HEK293 (cell line): ENCODE measurements around the gene AKT1.

Experiments
- CTCF ChIA-PET: fragments of 350-600 bp; formaldehyde crosslinking; extraction: SDS; loops from one replicate; lab custom pipeline; 2021; ENCODE audit warnings: antibody characterized with exemption; lab: Yijun Ruan, JAX
- POLR2A ChIA-PET: fragments of 300-600 bp; formaldehyde crosslinking; extraction: SDS; loops from one replicate; lab custom pipeline; 2020; ENCODE audit warnings: antibody characterized with exemption, inconsistent platforms; lab: Yijun Ruan, JAX
- H3K27ac ChIP-seq: fragments of 200-500 bp; sonication (Bioruptor generic); 2 replicates; pipeline ENCODE4 v1.5.1; 2014; ENCODE audit warnings: low read depth, low read length, control low read depth, inconsistent platforms; ENCODE audit errors: extremely low read depth
- H3K36me3 ChIP-seq, 2 experiments: fragments of 200-500 bp in 1 of 2; sonication (Bioruptor generic) in 1 of 2; 1 replicate in 1 of 2; 2 replicates in 1 of 2; pipeline ENCODE4 v1.5.1; 2014 to 2017; ENCODE audit warnings: inconsistent platforms in 2 of 2, low read length in 2 of 2; ENCODE audit not compliant: control insufficient read depth in 2 of 2, insufficient read depth in 1 of 2
- H3K4me1 ChIP-seq: fragments of 200-500 bp; sonication (Bioruptor generic); 2 replicates; pipeline ENCODE4 v1.5.1; 2014; ENCODE audit warnings: mild to moderate bottlenecking, low read length, inconsistent platforms; ENCODE audit not compliant: control insufficient read depth, insufficient read depth
- H3K4me3 ChIP-seq: 2 replicates; pipeline ENCODE4 v1.5.1; 2011; ENCODE audit warnings: low read depth, mild to moderate bottlenecking, control low read depth, low read length, moderate library complexity
- H3K9me3 ChIP-seq: fragments of 200-500 bp; sonication (Bioruptor generic); 2 replicates; pipeline ENCODE4 v1.5.1; 2014; ENCODE audit warnings: low read depth, low read length, inconsistent platforms; ENCODE audit not compliant: control insufficient read depth, insufficient read depth
- IKZF3 ChIP-seq: fragments of 450-650 bp; IDR thresholded peaks from 2 replicates; pipeline ENCODE4 v1.5.0; 2018; ENCODE audit warnings: missing biosample characterization, mild to moderate bottlenecking, missing genetic modification characterization, moderate library complexity
- KLF1 ChIP-seq: fragments of 450-650 bp; formaldehyde crosslinking; IDR thresholded peaks from 2 replicates; pipeline ENCODE4 v1.5.1; 2016; ENCODE audit warnings: missing biosample characterization, missing genetic modification characterization
- KLF8 ChIP-seq: fragments of 450-650 bp; formaldehyde crosslinking; IDR thresholded peaks from 2 replicates; pipeline ENCODE4 v1.5.1; 2016; ENCODE audit warnings: missing biosample characterization, missing genetic modification characterization
- KLF9 ChIP-seq: fragments of 450-650 bp; formaldehyde crosslinking; IDR thresholded peaks from 2 replicates; pipeline ENCODE4 v1.5.1; 2016; ENCODE audit warnings: missing biosample characterization, missing genetic modification characterization, low read depth
- MEIS1 ChIP-seq: sonication (generic); formaldehyde crosslinking; IDR thresholded peaks from 2 replicates; pipeline ENCODE4 v1.8.1; 2022; ENCODE audit warnings: missing genetic modification reagents, mild to moderate bottlenecking, borderline replicate concordance
- REPIN1 ChIP-seq: fragments of 450-650 bp; formaldehyde crosslinking; IDR thresholded peaks from 2 replicates; pipeline ENCODE4 v1.5.1; 2017; ENCODE audit warnings: missing biosample characterization, missing genetic modification characterization, low read depth
- ZFHX2 ChIP-seq: fragments of 450-650 bp; formaldehyde crosslinking; conservative IDR thresholded peaks from 2 replicates; pipeline ENCODE4 v1.5.1; 2016; ENCODE audit warnings: missing biosample characterization, missing genetic modification characterization
- ZIC2 ChIP-seq: fragments of 450-650 bp; formaldehyde crosslinking; IDR thresholded peaks from 2 replicates; pipeline ENCODE4 v1.5.1; 2016; ENCODE audit warnings: missing biosample characterization, missing genetic modification characterization
- ZNF133 ChIP-seq: fragments of 450-650 bp; formaldehyde crosslinking; IDR thresholded peaks from 2 replicates; pipeline ENCODE4 v1.5.1; 2016; ENCODE audit warnings: missing biosample characterization, missing genetic modification characterization
- ZNF157 ChIP-seq: fragments of 450-650 bp; formaldehyde crosslinking; IDR thresholded peaks from 2 replicates; pipeline ENCODE4 v1.5.1; 2016; ENCODE audit warnings: missing biosample characterization, missing genetic modification characterization
- ZNF202 ChIP-seq: fragments of 450-650 bp; formaldehyde crosslinking; IDR thresholded peaks from 2 replicates; pipeline ENCODE4 v1.5.1; 2016; ENCODE audit warnings: missing biosample characterization, missing genetic modification characterization, borderline replicate concordance
- ZNF248 ChIP-seq: fragments of 450-650 bp; formaldehyde crosslinking; IDR thresholded peaks from 2 replicates; pipeline ENCODE4 v1.5.1; 2017; ENCODE audit warnings: missing biosample characterization, missing genetic modification characterization
- ZNF398 ChIP-seq: fragments of 450-650 bp; formaldehyde crosslinking; IDR thresholded peaks from 2 replicates; pipeline ENCODE4 v1.5.1; 2017; ENCODE audit warnings: missing biosample characterization, missing genetic modification characterization
- ZNF510 ChIP-seq: fragments of 450-650 bp; formaldehyde crosslinking; IDR thresholded peaks from 2 replicates; pipeline ENCODE4 v1.5.1; 2018; ENCODE audit warnings: mild to moderate bottlenecking, missing genetic modification characterization, missing biosample characterization; ENCODE audit not compliant: insufficient replicate concordance
- ZNF518A ChIP-seq: fragments of 450-650 bp; formaldehyde crosslinking; conservative IDR thresholded peaks from 2 replicates; pipeline ENCODE4 v1.5.1; 2016; ENCODE audit warnings: low read depth, missing biosample characterization, missing genetic modification characterization
- ZNF600 ChIP-seq: fragments of 450-650 bp; formaldehyde crosslinking; IDR thresholded peaks from 2 replicates; pipeline ENCODE4 v1.5.1; 2016; ENCODE audit warnings: missing biosample characterization, missing genetic modification characterization
- ZNF639 ChIP-seq: fragments of 450-650 bp; formaldehyde crosslinking; IDR thresholded peaks from 2 replicates; pipeline ENCODE4 v1.5.1; 2016; ENCODE audit warnings: missing biosample characterization, missing genetic modification characterization
- ZNF768 ChIP-seq: fragments of 450-650 bp; formaldehyde crosslinking; IDR thresholded peaks from 2 replicates; pipeline ENCODE4 v1.5.1; 2018; ENCODE audit warnings: missing biosample characterization, mild to moderate bottlenecking, missing genetic modification characterization
- ZNF777 ChIP-seq: fragments of 450-650 bp; formaldehyde crosslinking; IDR thresholded peaks from 2 replicates; pipeline ENCODE4 v1.5.1; 2017; ENCODE audit warnings: missing biosample characterization, missing genetic modification characterization, borderline replicate concordance
- ZSCAN30 ChIP-seq: fragments of 450-650 bp; IDR thresholded peaks from 2 replicates; pipeline ENCODE4 v1.5.1; 2018; ENCODE audit warnings: missing biosample characterization, mild to moderate bottlenecking, missing genetic modification characterization, moderate library complexity
- ZXDB ChIP-seq: fragments of 450-650 bp; formaldehyde crosslinking; IDR thresholded peaks from 2 replicates; pipeline ENCODE4 v1.5.1; 2016; ENCODE audit warnings: missing biosample characterization, missing genetic modification characterization
- TF ChIP-seq, protein P1 (sequence below): fragments of 450-650 bp; formaldehyde crosslinking; IDR thresholded peaks from 2 replicates; pipeline ENCODE4 v1.5.1; 2017; ENCODE audit warnings: missing biosample characterization, mild to moderate bottlenecking, missing genetic modification characterization, moderate library complexity

Gene AKT1

DNA sequence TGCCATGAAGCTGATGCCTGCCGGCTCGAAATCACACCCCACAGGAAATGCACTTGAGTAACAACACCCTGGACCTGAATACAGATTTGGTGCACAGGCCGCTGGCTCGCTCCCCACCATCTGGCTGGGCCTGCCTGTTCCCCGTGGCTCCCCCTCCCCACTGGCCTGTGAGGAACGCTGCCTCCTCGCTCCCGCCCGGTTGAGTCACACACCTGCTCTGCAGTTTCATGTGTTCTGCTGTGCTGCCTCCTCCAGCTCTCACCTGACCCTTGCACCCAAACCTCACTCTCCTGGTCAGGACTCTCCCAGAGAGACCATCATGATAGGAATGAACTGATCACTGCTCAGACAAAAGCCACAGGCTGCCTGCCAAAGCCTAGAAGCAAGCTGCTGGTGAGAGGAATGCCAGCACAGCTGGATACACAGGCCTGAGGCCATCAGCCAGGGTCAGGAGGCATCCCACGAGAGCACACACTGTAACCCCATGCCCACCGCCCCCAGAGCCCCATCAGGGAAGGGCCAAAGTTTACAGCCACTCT lies 46.4 kb downstream of the AKT1 start:
- TF ChIP-seq ZNF510 (tag by site-specific recombination) (no peak), ZNF777 (tag by site-specific recombination) (no peak), ZNF248 (tag by site-specific recombination) (no peak), ZNF600 (0 out of 2 replicates have a peak, but pooled peaks have one; percentile 39), KLF1 (tag by site-specific recombination) (peak; percentile 15; the same call in 1 of the 2 replicates), ZSCAN30 (tag by site-specific recombination) (no peak), ZFHX2 (tag by site-specific recombination) (0 out of 2 replicates have a peak, but pooled peaks have one; percentile 17), ZXDB (no peak), KLF8 (no peak), ZIC2 (tag by site-specific recombination) (peak; percentile 43), REPIN1 (tag by site-specific recombination) (no peak), ZNF157 (tag by site-specific recombination) (no peak), ZNF639 (tag by site-specific recombination) (no peak), IKZF3 (tag by site-specific recombination) (no peak), ZNF133 (tag by site-specific recombination) (no peak), ZNF398 (tag by site-specific recombination) (no peak)
- Histone ChIP-seq H3K4me1 (no peaks in the 10 kb centered on the region; the same call in 1 of the 2 replicates), H3K9me3 (no peaks in the 10 kb centered on the region), H3K36me3 (peaks cover 0 to 4% of the 10 kb centered on the region in 2 experiments; a peak in 1 of 3 replicates), H3K27ac (no peak overlapping the region), H3K4me3 (no peak overlapping the region)
- ChIA-PET CTCF (interaction anchor here (1.2 kb wide), 1 partner anchor 18 kb away, joined by 3 read pairs; no protein-coding TSS in a partner anchor), POLR2A (no interaction called here)

GRCh38 chr14:104747876-104748275 lies 47.7 kb downstream of the AKT1 start:
- CTCF ChIA-PET = no interaction called here
- POLR2A ChIA-PET = no interaction called here

More at GRCh38 chr14:104747876-104748275, 47.7 kb downstream of the AKT1 start:
- Histone ChIP-seq H3K4me1 (no peaks in the 10 kb centered on the region), H3K27ac (no peak overlapping the region), H3K4me3 (no peak overlapping the region), H3K36me3 (no peaks in the 10 kb centered on the region), H3K9me3 (no peaks in the 10 kb centered on the region)
- TF ChIP-seq ZNF202 = no peak
- TF ChIP-seq, protein P1, sequence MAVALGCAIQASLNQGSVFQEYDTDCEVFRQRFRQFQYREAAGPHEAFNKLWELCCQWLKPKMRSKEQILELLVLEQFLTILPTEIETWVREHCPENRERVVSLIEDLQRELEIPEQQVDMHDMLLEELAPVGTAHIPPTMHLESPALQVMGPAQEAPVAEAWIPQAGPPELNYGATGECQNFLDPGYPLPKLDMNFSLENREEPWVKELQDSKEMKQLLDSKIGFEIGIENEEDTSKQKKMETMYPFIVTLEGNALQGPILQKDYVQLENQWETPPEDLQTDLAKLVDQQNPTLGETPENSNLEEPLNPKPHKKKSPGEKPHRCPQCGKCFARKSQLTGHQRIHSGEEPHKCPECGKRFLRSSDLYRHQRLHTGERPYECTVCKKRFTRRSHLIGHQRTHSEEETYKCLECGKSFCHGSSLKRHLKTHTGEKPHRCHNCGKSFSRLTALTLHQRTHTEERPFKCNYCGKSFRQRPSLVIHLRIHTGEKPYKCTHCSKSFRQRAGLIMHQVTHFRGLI (tag by site-specific recombination) = no peak
- no peak for TF ChIP-seq KLF9
- TF ChIP-seq MEIS1 (CRISPR knock-in tag) = no peak
- no peak for TF ChIP-seq ZNF768 (tag by site-specific recombination)
- no peak for TF ChIP-seq ZNF518A (tag by site-specific recombination)
